Activated CD4-positive, alpha-beta T cell treated with anti-CD3 and anti-CD28 coated beads for 36 hours (primary cell): ENCODE results near the gene SPO11. TPM values are rescaled to one million over a fixed set of nuclear protein-coding genes. Genes with fewer than 3 reads are reported as not detected.
"Not testable (repeated sequence)": the region's sequence is repeated elsewhere in the genome, so short reads cannot be mapped to it uniquely, and the experiment has no call there.

ENCODE experiments used
- ATAC-seq: fragments of 200-7000 bp; cut with Tn5 transposase; one replicate; pipeline ENCODE4 v1.10.0; 2021; ENCODE audit warnings: mild to moderate bottlenecking, moderate library complexity
- CTCF ChIA-PET: fragments of 350-600 bp; sonication (Branson Sonifier 250); formaldehyde crosslinking; loops from one replicate; lab custom pipeline; 2021; ENCODE audit warnings: antibody characterized with exemption; lab: Charles Lee
- POLR2A ChIA-PET: fragments of 350-600 bp; sonication (Branson Sonifier 250); formaldehyde crosslinking; loops from one replicate; lab custom pipeline; 2021; ENCODE audit warnings: antibody characterized with exemption, inconsistent platforms; lab: Charles Lee
- DNase-seq: peaks from one replicate; pipeline ENCODE4 v3.0.0-alpha.2; 2020
- H3K27ac Mint-ChIP-seq: one replicate; pipeline ENCODE4 v1.8.0; 2021; ENCODE audit warnings: mixed read lengths
- H3K27me3 Mint-ChIP-seq: one replicate; pipeline ENCODE4 v1.8.0; 2021; ENCODE audit warnings: mixed read lengths
- H3K36me3 Mint-ChIP-seq: one replicate; pipeline ENCODE4 v1.8.0; 2021; ENCODE audit warnings: low read depth, mixed read lengths
- H3K4me1 Mint-ChIP-seq: one replicate; pipeline ENCODE4 v1.8.0; 2021; ENCODE audit warnings: mixed read lengths
- H3K4me3 Mint-ChIP-seq: one replicate; pipeline ENCODE4 v1.8.0; 2021; ENCODE audit warnings: mild to moderate bottlenecking, moderate library complexity, mixed read lengths
- H3K9me3 Mint-ChIP-seq: one replicate; pipeline ENCODE4 v1.8.0; 2021; ENCODE audit warnings: low read depth, mixed read lengths
- intact Hi-C, 2 experiments: fragments of 100-400 bp; cut with DNase I in 1 of 2; cut with micrococcal nuclease in 1 of 2; formaldehyde crosslinking; loops; one replicate each; pipeline versions ENCODE4 v1.14.2 to v1.15.1; 2022 to 2024; cut with DNase I, micrococcal nuclease
- total RNA-seq, 2 experiments: library from RNA; stranded (reverse); gene quantifications; one replicate each; pipeline ENCODE4 v1.2.3, GENCODE V29; 2021

SPO11 gene
- total RNA-seq, 2 experiments from 2014 or later = not detected

DNA sequence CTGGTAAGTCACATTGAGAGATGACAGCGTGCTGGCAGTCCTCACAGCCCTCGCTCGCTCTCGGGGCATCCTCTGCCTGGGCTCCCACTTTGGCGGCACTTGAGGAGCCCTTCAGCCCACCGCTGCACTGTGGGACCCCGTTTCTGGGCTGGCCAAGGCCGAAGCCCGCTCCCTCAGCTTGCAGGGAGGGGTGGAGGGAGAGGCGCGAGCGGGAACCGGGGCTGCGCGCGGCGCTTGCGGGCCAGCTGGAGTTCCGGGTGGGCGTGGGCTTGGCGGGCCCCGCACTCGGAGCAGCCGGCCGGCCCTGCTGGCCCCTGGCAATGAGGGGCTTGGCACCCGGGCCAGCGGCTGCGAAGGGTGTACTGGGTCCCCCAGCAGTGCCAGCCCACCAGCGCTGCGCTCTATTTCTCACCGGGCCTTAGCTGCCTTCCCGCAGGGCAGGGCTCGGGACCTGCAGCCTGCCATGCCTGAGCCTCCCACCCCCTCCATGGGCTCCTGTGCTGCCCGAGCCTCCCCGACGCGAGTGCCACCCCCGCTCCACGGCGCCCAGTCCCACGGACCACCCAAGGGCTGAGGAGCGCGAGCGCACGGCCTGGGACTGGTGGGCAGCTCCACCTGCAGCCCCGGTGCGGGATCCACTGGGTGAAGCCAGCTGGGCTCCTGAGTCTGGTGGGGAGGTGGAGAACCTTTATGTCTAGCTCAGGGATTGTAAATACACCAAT lies 18.8 kb downstream of the SPO11 start:
- H3K27me3 Mint-ChIP-seq, H3K4me3 Mint-ChIP-seq, ATAC-seq, H3K36me3 Mint-ChIP-seq, H3K27ac Mint-ChIP-seq, H3K9me3 Mint-ChIP-seq, DNase-seq, POLR2A ChIA-PET: not testable (repeated sequence)
- CTCF ChIA-PET = interaction anchor here (0.6 to 3.1 kb wide), 9 partner anchors 8 to 1467 kb away, joined by 3 to 31 read pairs (median 4); partner anchors contain the start of gene SPO11
- H3K4me1 Mint-ChIP-seq = peaks cover 30% of the 10 kb centered on the region
- intact Hi-C loops = loop anchor here in 1 of 2 experiments (5.0 kb wide), 1 partner anchor 796 kb away; no protein-coding TSS in a partner anchor

DNA sequence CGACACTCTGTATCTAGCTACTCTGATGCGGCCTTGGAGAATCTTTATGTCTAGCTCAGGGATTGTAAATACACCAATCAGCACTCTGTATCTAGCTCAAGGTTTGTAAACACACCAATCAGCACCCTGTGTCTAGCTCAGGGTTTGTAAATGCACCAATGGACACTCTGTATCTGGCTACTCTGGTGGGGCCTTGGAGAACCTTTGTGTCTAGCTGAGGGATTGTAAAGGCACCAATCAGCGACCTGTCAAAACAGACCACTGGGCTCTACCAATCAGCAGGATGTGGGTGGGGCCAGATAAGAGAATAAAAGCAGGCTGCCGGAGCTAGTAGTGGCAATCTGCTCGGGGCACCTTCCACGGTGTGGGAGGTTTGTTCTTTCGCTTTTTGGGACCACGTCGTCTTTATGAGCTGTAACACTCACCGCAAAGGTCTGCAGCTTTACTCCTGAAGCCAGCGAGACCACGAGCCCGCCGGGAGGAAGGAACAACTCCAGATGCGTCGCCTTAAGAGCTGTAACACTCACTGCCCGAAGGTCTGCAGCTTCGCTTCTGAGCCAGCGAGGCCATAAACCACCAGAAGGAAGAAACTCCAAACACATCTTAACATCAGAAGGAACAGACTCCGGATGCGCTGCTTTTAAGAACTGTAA lies 19.4 kb downstream of the SPO11 start:
- POLR2A ChIA-PET = interaction anchor here (0.6 kb wide), 1 partner anchor 84 kb away, joined by 3 read pairs; no protein-coding TSS in a partner anchor
- not testable (repeated sequence) for H3K27me3 Mint-ChIP-seq, H3K9me3 Mint-ChIP-seq
- CTCF ChIA-PET = interaction anchor here (0.6 to 3.1 kb wide), 12 partner anchors 9 to 1466 kb away, joined by 3 to 14 read pairs (median 4); no protein-coding TSS in a partner anchor
- peaks cover 14% of the 10 kb centered on the region for H3K36me3 Mint-ChIP-seq
- intact Hi-C loops = loop anchor here in 1 of 2 experiments (5.0 kb wide), 1 partner anchor 797 kb away; no protein-coding TSS in a partner anchor
- peaks cover 35% of the 10 kb centered on the region for H3K4me1 Mint-ChIP-seq
- ATAC-seq (peak; percentile 13), DNase-seq (peak; percentile 48)
- H3K4me3 Mint-ChIP-seq = peak overlapping the region; percentile 55
- H3K27ac Mint-ChIP-seq = peak overlapping the region; percentile 59

DNA sequence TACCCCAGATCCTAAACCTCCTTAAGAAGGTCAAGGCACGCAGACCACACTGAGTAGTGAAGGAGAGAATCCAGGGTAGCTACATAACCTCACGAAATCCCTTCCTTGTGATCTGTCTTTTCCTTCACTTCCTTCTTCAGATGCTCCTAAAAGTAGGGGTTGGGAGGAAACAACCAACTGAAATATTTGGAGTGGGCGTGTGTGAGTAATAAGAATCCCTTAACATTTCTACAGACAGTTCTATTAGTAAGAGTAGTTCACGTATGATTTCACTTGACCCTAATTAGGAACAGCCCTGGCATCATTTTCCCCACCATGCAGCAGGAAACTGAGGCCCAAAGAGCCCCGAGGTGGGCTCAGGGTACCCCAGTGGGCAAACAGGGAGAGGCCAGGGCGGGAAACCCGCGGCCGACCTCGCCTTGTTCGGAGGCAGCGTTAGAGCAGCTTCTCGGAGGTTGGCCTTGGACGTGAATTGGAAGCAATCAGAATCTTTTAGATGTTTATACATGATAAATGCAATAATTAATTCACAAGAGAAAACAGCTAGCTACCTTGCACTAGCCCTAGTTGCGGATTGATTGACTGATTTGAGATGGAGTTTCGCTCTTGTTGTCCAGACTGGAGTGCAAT lies 20.6 kb downstream of the SPO11 start:
- Mint-ChIP-seq H3K4me3 (peak overlapping the region; percentile 55), H3K27ac (peak overlapping the region; percentile 59), H3K36me3 (peaks cover 24% of the 10 kb centered on the region), H3K4me1 (peaks cover 37% of the 10 kb centered on the region), H3K9me3 (no peaks in the 10 kb centered on the region), H3K27me3 (no peaks in the 10 kb centered on the region)
- DNase-seq = no peak
- ChIA-PET POLR2A (no interaction called here), CTCF (interaction anchor here (0.7 to 3.1 kb wide), 9 partner anchors 10 to 870 kb away, joined by 3 to 14 read pairs (median 4); no protein-coding TSS in a partner anchor)
- intact Hi-C loops = loop anchor here in 1 of 2 experiments (2.0 to 10.0 kb wide), 3 partner anchors 935 to 1302 kb away; partner anchors contain the start of genes CASS4, RAB22A and STX16
- ATAC-seq = no peak

DNA sequence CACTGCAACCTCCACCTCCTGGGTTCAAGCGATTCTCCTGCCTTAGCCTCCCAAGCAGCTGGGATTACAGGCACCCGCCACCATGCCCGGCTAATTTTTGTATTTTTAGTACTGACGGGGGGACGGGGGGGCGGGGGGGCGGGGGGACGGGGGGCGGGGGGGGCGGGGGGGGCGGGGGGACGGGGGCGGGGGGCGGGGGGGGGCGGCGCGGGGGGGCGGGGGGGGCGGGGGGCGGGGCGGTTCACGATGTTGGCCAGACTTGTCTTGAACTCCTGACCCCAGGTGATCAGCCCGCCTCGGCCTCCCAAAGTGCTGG lies 21.1 kb downstream of the SPO11 start:
- ATAC-seq, H3K9me3 Mint-ChIP-seq, DNase-seq, H3K27me3 Mint-ChIP-seq, POLR2A ChIA-PET: not testable (repeated sequence)
- Mint-ChIP-seq H3K4me1 (peaks cover 37% of the 10 kb centered on the region), H3K36me3 (peaks cover 27% of the 10 kb centered on the region), H3K4me3 (peak overlapping the region; percentile 96), H3K27ac (peak overlapping the region; percentile 89)
- intact Hi-C loops = loop anchor here (1.0 to 10.0 kb wide), 6 partner anchors 39 to 1302 kb away; partner anchors contain the start of genes CASS4 (in 1 of the 2), RAB22A (in 1 of the 2), RBM38 (in 1 of the 2) and RTF2 (in 1 of the 2)
- CTCF ChIA-PET = interaction anchor here (0.7 to 1.0 kb wide), 2 partner anchors 82 to 210 kb away, joined by 3 read pairs; no protein-coding TSS in a partner anchor

DNA sequence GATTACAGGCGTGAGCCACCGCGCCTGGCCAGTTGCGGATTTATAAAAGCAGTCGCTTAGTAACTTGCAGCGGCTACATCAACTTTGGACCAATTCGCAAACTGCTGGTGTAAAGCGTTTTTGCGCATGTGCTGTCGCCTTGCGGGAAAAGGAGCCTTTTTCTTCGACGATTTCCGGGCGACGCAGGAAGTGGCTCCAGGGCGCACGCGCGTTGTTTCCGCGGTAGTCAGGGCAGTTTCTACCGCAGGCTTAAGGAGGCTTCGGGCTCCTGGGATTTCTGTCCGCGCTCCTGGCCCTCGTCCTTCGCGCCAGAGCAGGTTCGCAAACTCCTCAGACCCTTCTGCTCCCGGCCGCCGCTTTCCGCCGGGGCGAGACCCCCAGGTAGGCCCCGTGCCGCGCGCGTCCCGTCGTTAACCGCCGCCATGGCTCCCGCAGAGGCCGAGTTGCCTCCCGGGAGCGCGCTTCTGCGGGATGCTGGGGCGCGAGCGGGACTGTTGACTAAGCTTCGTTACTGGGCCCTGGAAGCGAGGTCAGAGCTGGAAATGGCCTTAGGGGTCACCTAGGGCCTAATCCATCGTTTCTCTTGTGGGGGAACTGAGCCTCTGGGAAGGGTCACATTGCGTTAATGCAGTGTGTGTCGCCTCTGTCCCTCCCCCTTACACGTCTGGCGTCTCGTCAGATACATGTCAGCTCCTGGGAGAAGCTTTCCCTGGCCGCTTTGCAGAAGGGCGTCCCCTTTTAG lies 21.6 kb downstream of the SPO11 start, which contains the start of gene RAE1:
Gene RAE1, plus strand, starts transcription at position 214 of the 742 bp plus-strand sequence. CDS start 2,784 bp downstream, outside the sequence.
- Mint-ChIP-seq H3K27me3 (no peaks in the 10 kb centered on the region), H3K9me3 (no peaks in the 10 kb centered on the region), H3K27ac (peak within 1 kb of the TSS; percentile 89), H3K4me1 (peaks cover 37% of the 10 kb centered on the region), H3K36me3 (peaks cover 32% of the 10 kb centered on the region), H3K4me3 (peak within 1 kb of the TSS; percentile 96)
- DNase-seq (peak; percentile 94), ATAC-seq (peak; percentile 84)
- POLR2A ChIA-PET = interaction anchor here (1.0 kb wide), 1 partner anchor 11 kb away, joined by 3 read pairs; no protein-coding TSS in a partner anchor
- CTCF ChIA-PET = interaction anchor here (0.7 to 1.0 kb wide), 2 partner anchors 82 to 211 kb away, joined by 3 read pairs; no protein-coding TSS in a partner anchor
- intact Hi-C loops = loop anchor here (1.0 to 10.0 kb wide), 6 partner anchors 38 to 1301 kb away; partner anchors contain the start of genes CASS4 (in 1 of the 2), RAB22A (in 1 of the 2), RBM38 (in 1 of the 2) and RTF2 (in 1 of the 2)

DNA sequence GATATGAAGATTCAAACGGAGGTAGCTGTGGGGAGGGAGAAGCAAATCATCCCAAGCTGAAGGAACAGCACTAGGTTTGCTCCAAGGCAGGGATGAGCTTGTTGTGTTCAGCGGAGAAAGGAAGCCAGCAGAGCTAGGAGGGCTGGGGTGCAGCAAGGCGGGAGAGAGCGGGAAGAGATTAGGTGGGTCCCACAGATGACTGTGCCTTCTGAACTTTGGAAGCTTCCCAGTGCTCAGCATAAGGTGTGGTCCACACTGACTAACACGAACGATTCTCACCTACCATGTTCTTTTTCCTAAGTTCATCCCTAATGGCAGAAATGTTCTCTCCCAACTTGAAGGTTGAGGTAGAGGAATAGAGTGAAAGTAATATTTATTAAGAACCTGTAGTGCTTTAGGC lies 22.7 kb downstream of the SPO11 start:
- no peak for ATAC-seq
- CTCF ChIA-PET = interaction anchor here (0.9 kb wide), 1 partner anchor 27 kb away, joined by 4 read pairs; no protein-coding TSS in a partner anchor

DNA sequence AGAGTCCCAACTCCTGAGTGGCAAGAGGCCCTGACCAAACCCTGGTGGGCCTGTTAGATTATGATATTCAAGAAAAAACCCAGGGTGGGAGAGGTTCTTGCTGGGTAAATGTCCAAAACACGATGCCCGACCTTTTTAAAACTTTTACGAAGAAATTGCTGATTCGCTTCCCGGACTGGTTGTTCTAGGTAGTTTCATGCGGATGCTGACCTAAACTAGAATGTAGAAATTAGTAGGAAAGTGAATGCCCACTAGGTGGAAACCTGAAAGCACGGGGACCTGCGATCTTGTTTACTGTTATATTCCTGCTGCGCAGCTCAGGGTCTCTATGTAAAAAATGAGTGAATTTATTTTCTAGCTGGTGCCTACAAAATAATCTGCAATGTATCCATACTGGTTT lies 23.7 kb downstream of the SPO11 start:
- Mint-ChIP-seq H3K4me1 (peaks cover 37% of the 10 kb centered on the region), H3K9me3 (no peaks in the 10 kb centered on the region), H3K27ac (no peak overlapping the region), H3K27me3 (no peaks in the 10 kb centered on the region), H3K36me3 (peaks cover 36% of the 10 kb centered on the region), H3K4me3 (peak overlapping the region; percentile 96)
- POLR2A ChIA-PET = no interaction called here
- DNase-seq (no peak), ATAC-seq (no peak)
- CTCF ChIA-PET = interaction anchor here (0.6 kb wide), 1 partner anchor 395 kb away, joined by 3 read pairs; no protein-coding TSS in a partner anchor
- intact Hi-C loops = loop anchor here in 1 of 2 experiments (5.0 to 10.0 kb wide), 2 partner anchors 939 to 1299 kb away; partner anchors contain the start of genes CASS4 and STX16

More for the DNA sequence above, 22.7 kb downstream of the SPO11 start:
- H3K27ac Mint-ChIP-seq = peak overlapping the region; percentile 89
- intact Hi-C loops = loop anchor here in 1 of 2 experiments (5.0 to 10.0 kb wide), 2 partner anchors 938 to 1300 kb away; partner anchors contain the start of genes CASS4 and STX16
- peak overlapping the region; percentile 96 for H3K4me3 Mint-ChIP-seq
- DNase-seq = no peak
- peaks cover 37% of the 10 kb centered on the region for H3K4me1 Mint-ChIP-seq
- H3K36me3 Mint-ChIP-seq = peaks cover 36% of the 10 kb centered on the region
- no peaks in the 10 kb centered on the region for H3K27me3 Mint-ChIP-seq
- POLR2A ChIA-PET = no interaction called here
- H3K9me3 Mint-ChIP-seq = no peaks in the 10 kb centered on the region

DNA sequence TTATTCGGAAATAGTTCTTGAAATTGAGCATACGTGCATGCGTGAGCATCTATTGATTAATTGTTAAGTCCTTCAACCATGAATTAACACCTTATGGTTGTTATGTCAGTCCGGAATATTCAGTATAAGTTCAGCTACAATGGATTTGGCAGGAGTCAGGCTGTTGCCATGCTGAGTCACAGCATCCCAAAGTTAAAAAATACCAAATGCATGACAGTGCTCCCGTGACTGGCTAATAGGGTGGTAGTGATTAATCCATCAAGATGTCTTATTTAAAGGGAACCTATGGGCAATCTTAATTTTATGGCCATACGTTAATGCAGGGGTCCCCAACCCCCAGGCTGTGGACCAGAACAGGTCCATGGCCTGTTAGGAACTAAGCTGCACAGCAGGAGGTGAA lies 31.9 kb downstream of the SPO11 start:
- POLR2A ChIA-PET = no interaction called here
- intact Hi-C loops = no loop called here
- DNase-seq (no peak), ATAC-seq (no peak)
- H3K36me3 Mint-ChIP-seq = peaks cover 22% of the 10 kb centered on the region
- no peak overlapping the region for H3K4me3 Mint-ChIP-seq
- no peaks in the 10 kb centered on the region for H3K27me3 Mint-ChIP-seq
- H3K27ac Mint-ChIP-seq = no peak overlapping the region
- CTCF ChIA-PET = interaction anchor here (1.6 to 2.9 kb wide), 3 partner anchors 8 to 137 kb away, joined by 5 to 16 read pairs (median 5); no protein-coding TSS in a partner anchor
- no peaks in the 10 kb centered on the region for H3K4me1 Mint-ChIP-seq
- H3K9me3 Mint-ChIP-seq = no peaks in the 10 kb centered on the region

DNA sequence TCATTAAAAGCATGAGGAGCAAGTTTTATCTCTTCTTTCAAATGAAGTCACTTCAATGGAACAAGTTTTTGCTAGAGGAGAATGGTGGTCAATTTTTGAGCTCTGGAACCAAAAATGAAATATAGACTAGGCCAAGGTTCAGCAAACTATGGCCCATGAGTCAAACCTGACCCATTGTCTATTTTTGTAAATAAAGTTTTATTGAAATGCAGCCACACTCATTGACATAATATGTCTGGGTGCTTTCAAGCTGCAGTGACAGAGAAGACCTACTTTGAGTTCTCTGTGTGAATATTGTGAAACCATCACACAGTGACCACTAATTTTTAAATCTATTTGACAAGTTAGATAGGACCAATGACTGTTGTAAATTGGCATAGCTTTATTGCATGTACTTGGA lies 34.8 kb downstream of the SPO11 start:
- CTCF ChIA-PET = interaction anchor here (0.9 to 1.9 kb wide), 3 partner anchors 17 to 128 kb away, joined by 3 to 7 read pairs (median 4); no protein-coding TSS in a partner anchor
- intact Hi-C loops = no loop called here
- peaks cover 40% of the 10 kb centered on the region for H3K36me3 Mint-ChIP-seq

DNA sequence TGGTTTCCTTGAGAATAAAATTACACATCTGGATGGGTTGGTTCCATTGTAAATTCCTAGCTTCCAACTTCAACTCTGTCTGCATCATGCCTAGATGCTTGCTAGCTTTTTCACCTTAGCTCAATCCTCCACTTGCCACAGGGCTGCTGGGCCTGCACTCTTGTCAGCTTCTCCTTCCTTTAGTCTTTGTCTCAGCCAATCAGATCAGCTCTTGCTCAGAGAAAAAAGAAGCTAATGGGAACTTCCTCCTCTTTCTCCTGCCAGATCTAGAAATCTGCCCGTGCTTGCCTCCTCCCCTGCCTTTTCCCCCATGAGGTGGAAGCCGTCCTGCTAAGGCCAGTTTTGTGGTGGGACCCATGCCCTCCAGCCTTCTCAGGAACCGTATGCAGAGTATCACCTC lies 40.0 kb downstream of the SPO11 start:
- DNase-seq = no peak
- ChIA-PET POLR2A (no interaction called here), CTCF (interaction anchor here (1.0 to 1.5 kb wide), 4 partner anchors 9 to 37 kb away, joined by 3 to 5 read pairs (median 4); no protein-coding TSS in a partner anchor)
- no peak overlapping the region for H3K4me3 Mint-ChIP-seq
- ATAC-seq = no peak
- H3K9me3 Mint-ChIP-seq = no peaks in the 10 kb centered on the region
- H3K4me1 Mint-ChIP-seq = peaks cover 16% of the 10 kb centered on the region
- H3K27ac Mint-ChIP-seq = peak overlapping the region; percentile 32
- H3K36me3 Mint-ChIP-seq = peaks cover 74% of the 10 kb centered on the region
- intact Hi-C loops = no loop called here
- no peaks in the 10 kb centered on the region for H3K27me3 Mint-ChIP-seq

More for the DNA sequence above, 34.8 kb downstream of the SPO11 start:
- POLR2A ChIA-PET = no interaction called here
- no peaks in the 10 kb centered on the region for H3K4me1 Mint-ChIP-seq
- H3K27me3 Mint-ChIP-seq = no peaks in the 10 kb centered on the region
- H3K9me3 Mint-ChIP-seq = no peaks in the 10 kb centered on the region
- H3K4me3 Mint-ChIP-seq = no peak overlapping the region
- ATAC-seq = no peak
- H3K27ac Mint-ChIP-seq = no peak overlapping the region
- DNase-seq = no peak
